Tongue (tissue), 2 donors: Measurements from ENCODE around the gene EEF1B2. TPM values are rescaled to one million over a fixed set of nuclear protein-coding genes. Genes with fewer than 3 reads are reported as not detected.

ENCODE experiments used
- small RNA-seq: library from RNA; depleted of rRNA; stranded (forward); fragments of <200 nt; gene quantifications from one replicate; pipeline ENCODE3, GENCODE V24; 2014; ENCODE audit warnings: low replicate concordance
- total RNA-seq: library from RNA; depleted of rRNA; stranded (reverse); fragments of >200 nt; gene quantifications from one replicate; pipeline ENCODE4 v1.2.3, GENCODE V29; 2014

The EEF1B2 gene
- total RNA-seq, 1 donor from 2014 or later = 358 TPM

Small RNA genes lying within 50 kb of the gene (small RNA-seq; reads per million reads assigned to genes)
- not detected for gene RF00134
- not detected for gene RF02271
- gene SNORA41 = not detected
- gene SNORD51 = 0.19 reads per million, percentile 23 among the genes with 10 or more reads in this experiment

Other genes with a start within 250 kb of the EEF1B2 start
- gene INO80D, start 73.7 kb upstream of the EEF1B2 start, total RNA-seq = 21.1 TPM
- gene NDUFS1, start 451 bp upstream of the EEF1B2 start, total RNA-seq = 265 TPM
- 38.6 TPM for gene ZDBF2, start 114.8 kb downstream of the EEF1B2 start, total RNA-seq